Stimulated activated CD8-positive, alpha-beta memory T cell treated with anti-CD3 and anti-CD28 coated beads, Interleukin-12 subunit alpha, Interleukin-12 subunit beta, amount 100 ng/mL, for 4 hours (primary cell): ENCODE results near the gene UTP20.

Experiments used
- DNase-seq: peaks from one replicate; pipeline ENCODE4 v3.0.0-alpha.2; 2020; ENCODE audit warnings: low read depth

UTP20 gene

GRCh38 chr12:101280006-101280505 lies at the start of gene UTP20:
Gene UTP20, plus strand, starts transcription at chr12:101280105. Its CDS starts 178 bp downstream, at chr12:101280283.
- peak; percentile 89 for DNase-seq

GRCh38 chr12:101230547-101230946 lies 49.4 kb upstream of the UTP20 start:
- no peak for DNase-seq

DNA sequence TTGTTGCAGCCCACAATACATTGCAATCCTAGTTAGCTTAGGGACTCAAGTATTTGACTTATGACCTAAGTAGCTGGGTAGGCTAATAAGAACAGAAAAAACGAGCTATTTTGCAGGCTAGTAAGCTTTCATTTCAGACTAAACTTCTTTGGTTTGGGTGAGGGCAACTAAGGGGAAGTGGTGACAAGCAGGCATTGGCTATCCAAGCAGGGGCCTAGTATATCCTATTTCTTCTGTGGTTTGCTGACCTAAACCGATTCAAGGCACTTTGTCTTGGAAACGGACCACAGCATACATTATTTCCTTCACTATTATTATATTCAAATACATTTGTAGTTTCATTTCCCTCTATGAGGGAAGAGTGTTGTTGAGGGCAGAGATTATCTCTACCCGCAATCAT lies 48.3 kb upstream of the UTP20 start:
- no peak for DNase-seq

- no peak for DNase-seq
Measured at GRCh38 chr12:101235686-101236085, 44.2 kb upstream of the UTP20 start.

- DNase-seq: no peak
Measured at GRCh38 chr12:101238306-101238705, 41.6 kb upstream of the UTP20 start.

DNA sequence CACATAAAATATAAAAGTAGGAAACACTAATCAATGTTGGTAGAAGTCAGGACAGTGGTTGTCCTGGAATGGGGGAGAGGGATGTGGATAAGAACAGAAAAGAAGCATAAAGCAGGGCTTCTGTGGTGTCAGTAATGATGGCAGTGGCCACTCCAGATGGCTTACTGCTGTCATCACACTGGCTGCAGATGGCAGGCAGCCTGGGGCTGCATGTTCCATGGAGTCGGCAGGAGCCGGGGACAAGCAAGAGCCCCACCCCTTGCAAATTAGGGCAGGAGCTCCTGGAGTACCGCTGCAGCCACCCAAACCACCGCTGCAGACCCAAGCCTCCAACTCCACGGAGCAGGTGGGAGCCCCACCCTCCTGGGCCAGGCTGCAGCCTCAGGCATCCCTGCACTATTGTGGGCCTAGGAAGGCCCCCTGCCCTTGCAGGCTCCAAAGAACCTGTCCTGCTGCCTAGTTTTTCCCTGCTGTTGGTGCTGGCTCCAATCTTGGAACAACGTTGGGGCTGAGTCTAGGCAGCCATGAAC lies 41.0 kb upstream of the UTP20 start:
- DNase-seq: no peak

DNA sequence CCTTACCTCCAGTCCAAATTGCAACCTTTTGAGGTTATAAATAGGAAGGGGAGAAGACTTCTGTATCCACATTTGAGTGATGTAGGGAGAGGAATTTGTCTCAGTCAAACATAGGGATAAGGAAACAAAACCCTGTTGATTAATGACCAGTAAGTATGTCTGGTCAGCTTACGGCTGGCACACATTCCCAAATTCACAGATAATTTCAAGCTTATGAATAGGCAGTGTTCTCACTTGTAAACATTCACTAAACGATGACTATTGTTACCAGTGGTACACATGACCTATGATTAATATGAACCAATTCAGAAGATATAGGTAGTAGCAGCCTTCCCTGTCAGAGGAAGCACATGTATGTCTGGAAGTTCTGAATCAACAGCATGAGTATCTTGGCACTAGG lies 36.8 kb upstream of the UTP20 start:
- DNase-seq: no peak

DNA sequence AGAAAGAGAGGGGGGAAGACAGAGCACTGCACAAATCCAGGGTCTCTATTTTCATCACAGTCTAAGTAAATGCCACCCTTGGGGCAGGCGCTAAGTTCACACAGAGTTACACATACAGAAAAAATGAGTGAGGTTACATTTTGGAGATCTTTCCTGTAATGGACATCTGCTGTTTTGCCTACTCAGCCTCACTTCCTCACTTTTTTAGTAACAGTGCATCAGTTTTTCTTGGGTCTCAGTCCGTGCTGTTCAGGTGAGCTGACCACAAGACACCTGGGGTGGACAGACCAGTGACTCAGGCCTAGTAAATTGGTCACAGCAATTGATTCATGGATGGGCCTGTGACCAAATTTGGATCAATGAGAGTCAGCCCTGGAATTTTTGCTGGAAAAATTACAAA lies 36.3 kb upstream of the UTP20 start:
- no peak for DNase-seq

- DNase-seq: no peak
Measured at GRCh38 chr12:101256266-101256665, 23.6 kb upstream of the UTP20 start.

GRCh38 chr12:101257357-101257756 lies 22.5 kb upstream of the UTP20 start:
- DNase-seq: no peak

DNA sequence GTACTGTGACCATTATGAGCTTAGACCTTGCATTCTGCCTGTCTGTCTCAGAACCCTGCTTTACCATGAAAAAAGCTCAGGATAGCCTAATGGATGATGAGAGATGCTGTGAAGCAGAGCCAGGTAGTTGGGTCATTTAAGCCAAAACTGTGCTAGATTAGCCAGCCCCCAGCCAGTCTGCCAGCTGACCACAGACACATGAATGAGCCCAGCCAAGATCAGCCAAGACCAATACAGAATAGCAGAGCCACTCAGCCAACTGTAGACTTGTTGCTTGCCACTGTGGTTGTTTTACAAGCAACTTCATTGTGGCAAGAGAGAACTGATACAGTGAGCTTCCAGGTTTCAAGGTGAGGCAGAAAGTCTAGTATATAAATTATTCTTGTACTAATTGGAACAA lies 12.8 kb upstream of the UTP20 start:
- no peak for DNase-seq

GRCh38 chr12:101276433-101276832 lies 3.5 kb upstream of the UTP20 start:
- DNase-seq: no peak

GRCh38 chr12:101277443-101277842 lies 2.5 kb upstream of the UTP20 start:
- no peak for DNase-seq

DNA sequence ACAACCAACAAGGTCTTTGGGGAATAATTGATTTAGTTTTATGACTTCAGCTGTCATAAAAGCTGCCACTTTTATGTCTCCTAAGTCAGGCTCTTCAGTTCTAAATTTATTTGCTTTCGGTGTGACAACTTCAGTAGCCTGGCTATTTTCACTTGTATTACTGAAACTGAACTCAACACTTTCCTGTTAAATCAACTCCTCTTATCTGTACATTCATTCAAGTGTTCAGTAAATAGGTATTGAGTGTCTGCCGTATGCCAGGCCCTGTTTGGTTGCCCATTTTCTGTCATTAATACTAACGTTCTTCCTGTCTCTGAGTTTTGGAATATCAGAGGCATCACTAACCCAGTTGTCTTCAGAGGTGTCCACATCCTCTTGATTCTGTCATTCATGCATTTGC lies 7.5 kb downstream of the UTP20 start:
- no peak for DNase-seq

GRCh38 chr12:101297661-101298060 lies 17.8 kb downstream of the UTP20 start:
- DNase-seq: no peak

- no peak for DNase-seq
Measured at GRCh38 chr12:101298426-101298825, 18.5 kb downstream of the UTP20 start.

DNA sequence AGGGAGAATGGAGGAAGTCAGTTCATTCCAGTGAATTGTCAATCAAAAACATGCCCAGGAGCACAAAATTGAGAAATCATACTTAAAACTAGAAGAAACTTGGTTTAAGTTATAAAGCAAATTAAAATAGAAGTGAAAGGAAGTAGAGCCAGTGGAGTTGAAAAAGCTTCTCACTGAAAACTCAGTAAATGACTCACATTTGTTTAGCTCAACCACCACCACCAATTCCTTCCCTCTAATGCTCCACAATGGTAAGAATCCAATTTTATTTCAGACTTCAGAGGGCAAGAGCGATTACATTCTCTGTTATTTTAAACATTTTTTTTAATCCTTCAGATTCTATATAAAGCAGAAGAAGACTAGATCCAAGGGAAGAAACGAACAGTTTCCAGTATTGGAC lies 19.4 kb downstream of the UTP20 start:
- no peak for DNase-seq

DNA sequence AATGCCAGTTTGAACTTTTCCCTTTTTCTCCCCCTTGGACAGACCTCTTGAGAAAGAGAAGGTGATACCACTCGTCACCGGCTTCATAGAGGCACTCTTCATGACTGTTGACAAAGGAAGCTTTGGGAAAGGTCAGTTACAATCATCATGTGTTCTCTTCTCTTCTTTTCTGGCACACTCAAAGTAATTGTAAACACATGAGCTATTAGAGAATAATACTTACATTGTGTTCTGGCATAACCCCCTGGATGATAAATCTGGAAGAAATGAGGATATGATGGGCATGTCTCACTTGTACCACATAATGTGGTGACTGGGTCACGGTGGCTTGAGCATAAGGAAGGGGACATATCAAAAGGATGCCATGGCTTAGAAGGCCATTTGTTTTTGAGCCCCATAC lies 20.0 kb downstream of the UTP20 start:
- no peak for DNase-seq

DNA sequence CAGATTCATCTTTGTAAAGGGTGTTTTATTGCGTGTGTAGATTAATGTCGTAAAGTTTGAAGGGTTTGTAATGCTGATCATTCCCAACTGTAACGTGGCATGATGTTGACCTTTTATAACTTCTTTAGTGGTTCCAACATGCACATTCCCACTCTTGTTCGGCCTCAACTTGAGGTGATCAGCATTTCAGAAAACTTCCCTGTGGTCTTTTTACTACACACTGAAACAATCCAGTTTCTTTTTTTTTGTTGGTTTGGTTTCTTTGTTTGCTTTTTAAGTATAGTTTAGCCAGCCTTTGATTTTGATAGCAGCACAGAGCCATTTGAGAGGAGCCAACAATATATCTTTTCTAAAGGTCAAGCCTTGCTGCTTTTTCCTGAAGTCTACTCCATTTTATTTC lies 22.8 kb downstream of the UTP20 start:
- DNase-seq: no peak

DNA sequence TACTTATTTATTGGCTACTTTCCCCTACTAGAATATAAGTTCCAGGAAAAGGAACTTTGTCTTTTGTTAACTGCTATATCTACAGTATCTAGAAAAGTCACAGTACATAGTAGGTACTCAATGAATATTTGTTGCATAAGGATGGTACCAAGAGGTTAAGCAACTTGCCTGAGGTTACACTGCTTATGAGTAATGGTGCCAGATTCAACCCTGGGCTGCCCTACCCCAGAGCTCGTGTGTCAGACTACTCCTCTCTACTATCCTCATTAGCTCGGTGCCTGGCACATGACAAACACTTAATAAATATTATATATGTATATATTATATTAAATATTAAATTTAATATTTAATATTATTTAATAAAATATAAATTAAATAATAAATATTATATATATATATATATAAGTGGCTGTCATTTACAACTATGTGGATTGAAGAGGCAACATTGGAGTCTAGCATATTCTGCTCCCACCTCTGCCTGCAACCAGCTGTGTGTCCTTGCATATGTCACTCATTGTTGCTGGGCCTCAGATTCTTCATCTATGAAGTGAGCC lies 25.4 kb downstream of the UTP20 start:
- DNase-seq: no peak

DNA sequence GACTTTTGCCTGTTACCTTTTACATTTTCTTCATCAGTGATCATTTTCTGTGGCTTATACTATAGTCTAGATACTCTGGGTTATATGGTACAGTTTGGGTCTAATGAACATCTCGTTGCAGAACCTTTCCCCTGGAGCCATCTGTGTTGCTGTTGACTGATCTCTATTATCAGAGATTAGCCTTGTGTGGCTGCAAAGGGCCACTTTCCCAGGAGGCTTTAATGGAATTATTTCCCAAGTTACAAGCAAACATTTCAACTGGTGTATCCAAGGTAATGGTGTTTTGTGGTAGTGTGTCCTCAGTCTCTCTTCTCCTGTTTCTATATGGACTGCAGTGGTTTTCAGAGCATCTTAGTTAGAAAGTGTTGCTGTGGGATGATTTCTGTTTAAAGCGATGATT lies 25.9 kb downstream of the UTP20 start:
- DNase-seq: no peak

GRCh38 chr12:101322480-101322879 lies 42.6 kb downstream of the UTP20 start:
- DNase-seq: no peak

- no peak for DNase-seq
Measured at GRCh38 chr12:101323255-101323654, 43.4 kb downstream of the UTP20 start.

DNA sequence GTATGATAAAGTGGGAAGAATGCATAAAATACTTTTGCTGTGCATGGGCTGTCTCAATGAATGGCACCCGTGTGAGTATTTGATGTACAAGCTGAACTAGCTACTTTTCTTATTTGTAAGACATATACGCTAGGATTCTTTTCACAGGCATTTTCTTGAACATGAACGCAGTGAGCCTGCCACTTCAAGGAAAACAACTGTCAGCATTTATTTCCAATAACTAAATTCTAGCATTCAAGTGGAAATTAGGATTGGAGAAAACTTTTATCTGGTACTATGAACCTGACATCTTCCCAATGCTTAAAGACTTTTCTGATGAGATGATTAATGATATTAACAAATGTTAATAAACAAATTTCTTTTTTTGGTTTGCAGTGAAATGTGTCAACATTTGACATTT lies 45.7 kb downstream of the UTP20 start:
- DNase-seq: no peak
